Measurements from ENCODE around the gene TSC22D2.

DNA sequence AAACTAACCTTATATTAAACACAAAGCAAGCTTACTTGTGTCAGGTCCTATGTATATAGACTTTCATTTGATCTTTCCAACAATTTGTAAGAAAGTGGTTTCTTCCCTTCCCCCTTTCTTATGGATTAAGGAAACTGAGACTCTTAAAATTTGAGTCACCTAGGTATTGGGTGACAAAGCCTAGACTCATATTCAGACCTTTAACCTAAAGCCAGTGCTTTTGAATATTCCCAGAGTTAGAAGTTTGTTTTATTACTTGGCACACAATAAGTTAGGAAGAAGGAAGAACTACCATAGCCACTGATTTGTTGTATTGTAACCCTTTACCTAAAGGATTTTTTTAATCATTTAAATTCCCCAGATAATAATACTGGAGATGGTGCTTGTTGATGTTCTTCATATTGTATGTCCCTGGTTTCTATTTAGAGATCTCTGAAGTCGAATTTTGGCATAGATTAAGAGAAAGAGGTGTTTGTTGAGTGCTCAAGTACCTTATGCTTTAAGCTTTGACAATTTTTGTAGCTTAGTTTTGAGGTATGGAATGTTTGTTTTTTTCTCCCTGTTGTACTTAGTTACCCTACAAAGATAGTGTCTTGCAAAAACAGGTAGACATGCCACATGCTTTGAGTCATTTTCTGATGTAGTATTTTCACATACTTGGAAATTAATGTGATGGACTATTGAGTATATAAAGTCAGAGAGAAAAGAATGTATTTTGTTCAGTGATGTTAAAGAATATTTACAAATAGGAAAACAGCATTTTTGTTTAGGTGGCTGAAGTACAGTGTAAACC lies 11.2 kb downstream of the TSC22D2 start:
- TF ChIP-seq EP300 (IDR thresholded peaks at IDR 0.05) (no peak), POLR2A (IDR thresholded peaks at IDR 0.05) (no peak), POLR2AphosphoS5 (IDR thresholded peaks at IDR 0.05) (no peak)
- TF ChIP-seq, protein P1, sequence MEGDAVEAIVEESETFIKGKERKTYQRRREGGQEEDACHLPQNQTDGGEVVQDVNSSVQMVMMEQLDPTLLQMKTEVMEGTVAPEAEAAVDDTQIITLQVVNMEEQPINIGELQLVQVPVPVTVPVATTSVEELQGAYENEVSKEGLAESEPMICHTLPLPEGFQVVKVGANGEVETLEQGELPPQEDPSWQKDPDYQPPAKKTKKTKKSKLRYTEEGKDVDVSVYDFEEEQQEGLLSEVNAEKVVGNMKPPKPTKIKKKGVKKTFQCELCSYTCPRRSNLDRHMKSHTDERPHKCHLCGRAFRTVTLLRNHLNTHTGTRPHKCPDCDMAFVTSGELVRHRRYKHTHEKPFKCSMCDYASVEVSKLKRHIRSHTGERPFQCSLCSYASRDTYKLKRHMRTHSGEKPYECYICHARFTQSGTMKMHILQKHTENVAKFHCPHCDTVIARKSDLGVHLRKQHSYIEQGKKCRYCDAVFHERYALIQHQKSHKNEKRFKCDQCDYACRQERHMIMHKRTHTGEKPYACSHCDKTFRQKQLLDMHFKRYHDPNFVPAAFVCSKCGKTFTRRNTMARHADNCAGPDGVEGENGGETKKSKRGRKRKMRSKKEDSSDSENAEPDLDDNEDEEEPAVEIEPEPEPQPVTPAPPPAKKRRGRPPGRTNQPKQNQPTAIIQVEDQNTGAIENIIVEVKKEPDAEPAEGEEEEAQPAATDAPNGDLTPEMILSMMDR (IDR thresholded peaks at IDR 0.05): no peak

All from stomach (tissue), 4 donors.